ENCODE data around the gene SLC8A2. TPM values are rescaled to one million over a fixed set of nuclear protein-coding genes. Genes with fewer than 3 reads are reported as not detected.

Gene SLC8A2
- polyA plus RNA-seq, 1 donor (not counting 4 experiments of a cell fraction or from before 2014, with no cell fraction given), result 0.17 TPM

GRCh38 chr19:47402504-47402903, 69.2 kb downstream of the SLC8A2 start:
- DNase-seq (ENCODE audit: low read depth, low spot score), result no peak
- no peak overlapping the region for H3K27ac ChIP-seq (ENCODE audit: control insufficient read depth, insufficient read depth, low read length)
- H3K9me3 ChIP-seq (ENCODE audit: control insufficient read depth, low read depth, low read length), result no peaks in the 10 kb centered on the region
- H3K4me2 ChIP-seq (ENCODE audit: control insufficient read depth, extremely low read depth, insufficient read depth, low read depth, low read length), result no peak overlapping the region
- no peak overlapping the region for H3K4me3 ChIP-seq (ENCODE audit: control insufficient read depth in 2 of 3, extremely low read depth in 1 of 3, insufficient read depth in 2 of 3, low read depth in 1 of 3, low read length in 3 of 3)
- no peak for TF ChIP-seq EZH2 (IDR thresholded peaks at IDR 0.05; ENCODE audit: low read length)
- no peak for TF ChIP-seq CTCF (optimal IDR thresholded peaks at IDR 0.05 in 1 of 3, IDR thresholded peaks at IDR 0.05 in 1 of 3, conservative IDR thresholded peaks at IDR 0.05 in 1 of 3; ENCODE audit: extremely low read depth in 1 of 3, insufficient read depth in 2 of 3, low read length in 3 of 3)
- no peaks in the 10 kb centered on the region for H3K36me3 ChIP-seq (ENCODE audit: control insufficient read depth in 2 of 2, extremely low read depth in 1 of 2, insufficient read depth in 2 of 2, low read length in 2 of 2)
- FAIRE-seq, result no peak
- no peaks in the 10 kb centered on the region for H3K4me1 ChIP-seq (ENCODE audit: control insufficient read depth, extremely low read depth, insufficient read depth, low read length)
- no peaks in the 10 kb centered on the region for H3K9me1 ChIP-seq (ENCODE audit: control insufficient read depth, extremely low read depth, insufficient read depth, low read length)
- peaks cover 5% of the 10 kb centered on the region for H4K20me1 ChIP-seq (ENCODE audit: control insufficient read depth, extremely low read depth, insufficient read depth, low read length)
- H3K9ac ChIP-seq (ENCODE audit: control insufficient read depth, extremely low read depth, insufficient read depth, low read length), result no peak overlapping the region
- H2AFZ ChIP-seq (ENCODE audit: control insufficient read depth, low read length), result no peak overlapping the region
- no peaks in the 10 kb centered on the region for H3K79me2 ChIP-seq (ENCODE audit: control insufficient read depth, insufficient read depth, low read length)
- dilution Hi-C loops (cut with MboI; ENCODE audit: extremely low pct_ligation_motif_present, low sequenced_read_pairs), result no loop called here
- peaks cover 18% of the 10 kb centered on the region for H3K27me3 ChIP-seq (ENCODE audit: control insufficient read depth, extremely low read depth, insufficient read depth, low read length)

- Histone ChIP-seq H3K9me3 (ENCODE audit: control insufficient read depth, low read depth, low read length) (no peaks in the 10 kb centered on the region), H3K9ac (ENCODE audit: control insufficient read depth, extremely low read depth, insufficient read depth, low read length) (no peak overlapping the region), H3K79me2 (ENCODE audit: control insufficient read depth, insufficient read depth, low read length) (no peaks in the 10 kb centered on the region), H3K36me3 (ENCODE audit: control insufficient read depth in 2 of 2, extremely low read depth in 1 of 2, insufficient read depth in 2 of 2, low read length in 2 of 2) (no peaks in the 10 kb centered on the region), H3K4me2 (ENCODE audit: control insufficient read depth, extremely low read depth, insufficient read depth, low read depth, low read length) (no peak overlapping the region), H3K4me3 (ENCODE audit: control insufficient read depth in 2 of 3, extremely low read depth in 1 of 3, insufficient read depth in 2 of 3, low read depth in 1 of 3, low read length in 3 of 3) (no peak overlapping the region), H3K9me1 (ENCODE audit: control insufficient read depth, extremely low read depth, insufficient read depth, low read length) (no peaks in the 10 kb centered on the region), H2AFZ (ENCODE audit: control insufficient read depth, low read length) (no peak overlapping the region), H3K4me1 (ENCODE audit: control insufficient read depth, extremely low read depth, insufficient read depth, low read length) (no peaks in the 10 kb centered on the region), H3K27me3 (ENCODE audit: control insufficient read depth, extremely low read depth, insufficient read depth, low read length) (no peaks in the 10 kb centered on the region), H4K20me1 (ENCODE audit: control insufficient read depth, extremely low read depth, insufficient read depth, low read length) (no peaks in the 10 kb centered on the region), H3K27ac (ENCODE audit: control insufficient read depth, insufficient read depth, low read length) (no peak overlapping the region)
- no peak for TF ChIP-seq CTCF (optimal IDR thresholded peaks at IDR 0.05 in 1 of 3, IDR thresholded peaks at IDR 0.05 in 1 of 3, conservative IDR thresholded peaks at IDR 0.05 in 1 of 3; ENCODE audit: extremely low read depth in 1 of 3, insufficient read depth in 2 of 3, low read length in 3 of 3)
- no peak for TF ChIP-seq EZH2 (IDR thresholded peaks at IDR 0.05; ENCODE audit: low read length)
- FAIRE-seq (no peak), DNase-seq (ENCODE audit: low read depth, low spot score) (no peak)
- dilution Hi-C loops (cut with MboI; ENCODE audit: extremely low pct_ligation_motif_present, low sequenced_read_pairs), result no loop called here
Observed at GRCh38 chr19:47398707-47399597, 72.7 kb downstream of the SLC8A2 start.
